H9 (cell line): ENCODE measurements around the gene CXXC5. TPM values are rescaled to one million over a fixed set of nuclear protein-coding genes. Genes with fewer than 3 reads are reported as not detected.

Experiments used
- DNase-seq: peaks from one replicate; pipeline ENCODE4 v3.0.0-alpha.2; 2017
- H2AFZ ChIP-seq: one replicate; pipeline ENCODE4 v1.6.1; 2013; ENCODE audit warnings: mild to moderate bottlenecking, low read length, control low read depth, moderate library complexity
- H2AK5ac ChIP-seq: 2 replicates; pipeline ENCODE4 v1.6.1; 2013; ENCODE audit warnings: low read length, control low read depth, mixed read lengths; ENCODE audit not compliant: insufficient read length
- H2BK120ac ChIP-seq: one replicate; pipeline ENCODE4 v1.6.1; 2013; ENCODE audit warnings: low read depth, mild to moderate bottlenecking, low read length, control low read depth, inconsistent platforms; ENCODE audit not compliant: poor library complexity, severe bottlenecking
- H2BK12ac ChIP-seq: 2 replicates; pipeline ENCODE4 v1.6.1; 2013; ENCODE audit warnings: low read length, control low read depth, mixed read lengths, low read depth; ENCODE audit not compliant: insufficient read length
- H2BK15ac ChIP-seq: 2 replicates; pipeline ENCODE4 v1.6.1; 2013; ENCODE audit warnings: low read depth, low read length, control low read depth
- H2BK20ac ChIP-seq: one replicate; pipeline ENCODE4 v1.6.1; 2013; ENCODE audit warnings: low read depth, mild to moderate bottlenecking, low read length, control low read depth, inconsistent platforms; ENCODE audit not compliant: poor library complexity, severe bottlenecking
- H2BK5ac ChIP-seq: 2 replicates; pipeline ENCODE4 v1.6.1; 2013; ENCODE audit warnings: low read length, control low read depth, mixed read lengths; ENCODE audit not compliant: insufficient read length
- H3K14ac ChIP-seq: 2 replicates; pipeline ENCODE4 v1.6.1; 2013; ENCODE audit warnings: low read length, control low read depth; ENCODE audit not compliant: insufficient read depth
- H3K18ac ChIP-seq: 2 replicates; pipeline ENCODE4 v1.6.1; 2013; ENCODE audit warnings: low read depth, mild to moderate bottlenecking, mixed read lengths, low read length, control low read depth; ENCODE audit not compliant: insufficient read length
- H3K23ac ChIP-seq: 2 replicates; pipeline ENCODE4 v1.6.1; 2013; ENCODE audit warnings: low read length, control low read depth, mixed read lengths, low read depth; ENCODE audit not compliant: insufficient read length
- H3K23me2 ChIP-seq: 2 replicates; pipeline ENCODE4 v1.6.1; 2013; ENCODE audit warnings: low read depth, mild to moderate bottlenecking, mixed read lengths, low read length, control low read depth; ENCODE audit not compliant: insufficient read length, poor library complexity, severe bottlenecking
- H3K27ac ChIP-seq: 2 replicates; pipeline ENCODE4 v1.5.1; 2013; ENCODE audit warnings: low read length, control low read depth, mixed read lengths, low read depth; ENCODE audit not compliant: insufficient read length
- H3K27me3 ChIP-seq: 2 replicates; pipeline ENCODE4 v1.6.1; 2013; ENCODE audit warnings: low read length, control low read depth, inconsistent platforms; ENCODE audit not compliant: insufficient read depth
- H3K4ac ChIP-seq: 2 replicates; pipeline ENCODE4 v1.6.1; 2013; ENCODE audit warnings: low read depth, mild to moderate bottlenecking, control low read depth, inconsistent platforms, low read length, moderate library complexity
- H3K4me1 ChIP-seq: 2 replicates; pipeline ENCODE4 v1.6.1; 2013; ENCODE audit warnings: low read length, control low read depth, inconsistent platforms; ENCODE audit not compliant: insufficient read depth
- H3K4me2 ChIP-seq: 2 replicates; pipeline ENCODE4 v1.6.1; 2013; ENCODE audit warnings: low read length, control low read depth, mixed read lengths; ENCODE audit not compliant: insufficient read length, insufficient read depth
- H3K56ac ChIP-seq: 2 replicates; pipeline ENCODE4 v1.6.1; 2013; ENCODE audit warnings: low read depth, mild to moderate bottlenecking, mixed read lengths, low read length, control low read depth; ENCODE audit not compliant: insufficient read length
- H3K79me1 ChIP-seq: 2 replicates; pipeline ENCODE4 v1.6.1; 2013; ENCODE audit warnings: low read depth, mild to moderate bottlenecking, moderate library complexity, low read length, control low read depth, inconsistent platforms; ENCODE audit not compliant: insufficient read depth, poor library complexity, severe bottlenecking
- H3K79me2 ChIP-seq: 2 replicates; pipeline ENCODE4 v1.6.1; 2013; ENCODE audit warnings: low read length, control low read depth, inconsistent platforms; ENCODE audit not compliant: insufficient read depth
- H3K9ac ChIP-seq: 2 replicates; pipeline ENCODE4 v1.6.1; 2013; ENCODE audit warnings: low read length, control low read depth, mixed read lengths; ENCODE audit not compliant: insufficient read length; ENCODE audit errors: extremely low read depth
- H3K9me3 ChIP-seq: one replicate; pipeline ENCODE4 v1.6.1; 2013; ENCODE audit warnings: low read depth, low read length, inconsistent platforms; ENCODE audit not compliant: control insufficient read depth
- H3T11ph ChIP-seq: one replicate; pipeline ENCODE4 v1.6.1; 2013; ENCODE audit warnings: mild to moderate bottlenecking, low read length, control low read depth, inconsistent platforms
- H4K20me1 ChIP-seq: one replicate; pipeline ENCODE4 v1.6.1; 2013; ENCODE audit not compliant: control insufficient read depth, insufficient read length, insufficient read depth
- H4K5ac ChIP-seq: 2 replicates; pipeline ENCODE4 v1.6.1; 2013; ENCODE audit warnings: low read depth, mild to moderate bottlenecking, mixed read lengths, low read length, control low read depth; ENCODE audit not compliant: insufficient read length
- H4K8ac ChIP-seq: replicated peaks from 2 replicates; pipeline ENCODE4 v1.6.1; 2013; ENCODE audit warnings: low read length, control low read depth, mixed read lengths, low read depth; ENCODE audit not compliant: insufficient read length
- H4K91ac ChIP-seq: 2 replicates; pipeline ENCODE4 v1.6.1; 2013; ENCODE audit warnings: low read depth, mild to moderate bottlenecking, moderate library complexity, mixed read lengths, low read length, control low read depth; ENCODE audit not compliant: insufficient read length
- H3K27ac Mint-ChIP-seq, 3 experiments: 2 replicates in 2 of 3; 3 replicates in 1 of 3; pipeline ENCODE4 v1.8.0; 2020 to 2021; ENCODE audit warnings: mixed read lengths in 3 of 3, mild to moderate bottlenecking in 1 of 3, moderate library complexity in 1 of 3
- H3K27me3 Mint-ChIP-seq: 2 replicates; pipeline ENCODE4 v1.8.0; 2021; ENCODE audit warnings: low read depth, mild to moderate bottlenecking, moderate library complexity, mixed read lengths
- H3K36me3 Mint-ChIP-seq, 3 experiments: 2 replicates in 2 of 3; 3 replicates in 1 of 3; pipeline ENCODE4 v1.8.0; 2020 to 2021; ENCODE audit warnings: low read depth in 3 of 3, mixed read lengths in 3 of 3; ENCODE audit not compliant: insufficient read depth in 1 of 3
- H3K4me1 Mint-ChIP-seq, 2 experiments: 2 replicates each; pipeline ENCODE4 v1.8.0; 2020; ENCODE audit warnings: mixed read lengths in 2 of 2
- H3K4me3 Mint-ChIP-seq, 2 experiments: 2 replicates in 1 of 2; 3 replicates in 1 of 2; pipeline ENCODE4 v1.8.0; 2020 to 2021; ENCODE audit warnings: mild to moderate bottlenecking in 2 of 2, mixed read lengths in 2 of 2, moderate library complexity in 1 of 2
- H3K9me3 Mint-ChIP-seq, 2 experiments: 2 replicates in 1 of 2; 3 replicates in 1 of 2; pipeline ENCODE4 v1.8.0; 2020; ENCODE audit warnings: mild to moderate bottlenecking in 2 of 2, mixed read lengths in 2 of 2, moderate library complexity in 1 of 2
- CTCF ChIP-seq: fragments of 200-600 bp; sonication (generic); conservative IDR thresholded peaks from 3 replicates; pipeline ENCODE4 v1.8.0; 2021; ENCODE audit warnings: antibody characterized with exemption, mild to moderate bottlenecking
- WGBS: extraction: QIAGEN DNeasy Blood & Tissue Kit; methylation state at CpG from one replicate; pipeline ENCODE4 v1.1.7; 2013; ENCODE audit warnings: missing lambda C conversion rate, low lambda C conversion rate, mixed read lengths; ENCODE audit not compliant: insufficient read length; ENCODE audit errors: extremely low coverage; 5-methylcytosine and 5-hydroxymethylcytosine counted together
- total RNA-seq: library from RNA; stranded (reverse); gene quantifications from 2 replicates; pipeline ENCODE4 v1.2.1, GENCODE V29; 2021

CXXC5 gene
- total RNA-seq, 1 experiment from 2014 or later = 105 TPM

- no peak overlapping the region for H2BK120ac ChIP-seq
- Mint-ChIP-seq H3K27me3 (no peaks in the 10 kb centered on the region; the same call in 1 of the 2 replicates), H3K36me3 (peaks cover 30 to 49% (median 34%) of the 10 kb centered on the region in 3 experiments; a peak in 6 of 7 replicates), H3K27ac (no peak overlapping the region), H3K4me1 (peaks cover 41 to 55% of the 10 kb centered on the region in 2 experiments), H3K4me3 (no peak overlapping the region), H3K9me3 (no peaks in the 10 kb centered on the region)
- no peak overlapping the region for H3K4ac ChIP-seq
- no peaks in the 10 kb centered on the region for H3K9me3 ChIP-seq
- H2BK15ac ChIP-seq = no peak overlapping the region
- WGBS = no CpG with 5 or more reads among the region's 36 CpGs
- H3K27ac ChIP-seq = no peak overlapping the region
- no peak overlapping the region for H3K18ac ChIP-seq
- TF ChIP-seq CTCF = no peak
- no peak overlapping the region for H3K9ac ChIP-seq
- no peak overlapping the region for H3K23ac ChIP-seq
- no peak overlapping the region for H3K14ac ChIP-seq
- H2BK5ac ChIP-seq = no peak overlapping the region
- H3K27me3 ChIP-seq = no peaks in the 10 kb centered on the region
- no peaks in the 10 kb centered on the region for H3K23me2 ChIP-seq
- H3K4me2 ChIP-seq = no peak overlapping the region
- H2BK20ac ChIP-seq = no peak overlapping the region
- DNase-seq = no peak
- peaks cover 4% of the 10 kb centered on the region; the same call in 1 of the 2 replicates for H3K4me1 ChIP-seq
- H2AFZ ChIP-seq = no peak overlapping the region
- no peak overlapping the region for H4K91ac ChIP-seq
- H2AK5ac ChIP-seq = no peak overlapping the region
- no peak overlapping the region for H3K56ac ChIP-seq
- H3K79me1 ChIP-seq = no peaks in the 10 kb centered on the region
- H3T11ph ChIP-seq = no peak overlapping the region
- no peaks in the 10 kb centered on the region for H4K20me1 ChIP-seq
- H3K79me2 ChIP-seq = peaks cover 3% of the 10 kb centered on the region; the same call in 1 of the 2 replicates
- H4K8ac ChIP-seq = no peak overlapping the region
- no peak overlapping the region for H4K5ac ChIP-seq
- H2BK12ac ChIP-seq = no peak overlapping the region
Measured at GRCh38 chr5:139680368-139681111, 32.4 kb downstream of the CXXC5 start.
